CMK (cell line): ENCODE results near the gene ATG4C.
"Not testable (repeated sequence)": the region's sequence is repeated elsewhere in the genome, so short reads cannot be mapped to it uniquely, and the experiment has no call there.

Experiments
- DNase-seq: peaks from one replicate; pipeline ENCODE4 v3.0.0-alpha.2; 2010; ENCODE audit warnings: low read depth

Gene ATG4C, protein sequence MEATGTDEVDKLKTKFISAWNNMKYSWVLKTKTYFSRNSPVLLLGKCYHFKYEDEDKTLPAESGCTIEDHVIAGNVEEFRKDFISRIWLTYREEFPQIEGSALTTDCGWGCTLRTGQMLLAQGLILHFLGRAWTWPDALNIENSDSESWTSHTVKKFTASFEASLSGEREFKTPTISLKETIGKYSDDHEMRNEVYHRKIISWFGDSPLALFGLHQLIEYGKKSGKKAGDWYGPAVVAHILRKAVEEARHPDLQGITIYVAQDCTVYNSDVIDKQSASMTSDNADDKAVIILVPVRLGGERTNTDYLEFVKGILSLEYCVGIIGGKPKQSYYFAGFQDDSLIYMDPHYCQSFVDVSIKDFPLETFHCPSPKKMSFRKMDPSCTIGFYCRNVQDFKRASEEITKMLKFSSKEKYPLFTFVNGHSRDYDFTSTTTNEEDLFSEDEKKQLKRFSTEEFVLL

DNA sequence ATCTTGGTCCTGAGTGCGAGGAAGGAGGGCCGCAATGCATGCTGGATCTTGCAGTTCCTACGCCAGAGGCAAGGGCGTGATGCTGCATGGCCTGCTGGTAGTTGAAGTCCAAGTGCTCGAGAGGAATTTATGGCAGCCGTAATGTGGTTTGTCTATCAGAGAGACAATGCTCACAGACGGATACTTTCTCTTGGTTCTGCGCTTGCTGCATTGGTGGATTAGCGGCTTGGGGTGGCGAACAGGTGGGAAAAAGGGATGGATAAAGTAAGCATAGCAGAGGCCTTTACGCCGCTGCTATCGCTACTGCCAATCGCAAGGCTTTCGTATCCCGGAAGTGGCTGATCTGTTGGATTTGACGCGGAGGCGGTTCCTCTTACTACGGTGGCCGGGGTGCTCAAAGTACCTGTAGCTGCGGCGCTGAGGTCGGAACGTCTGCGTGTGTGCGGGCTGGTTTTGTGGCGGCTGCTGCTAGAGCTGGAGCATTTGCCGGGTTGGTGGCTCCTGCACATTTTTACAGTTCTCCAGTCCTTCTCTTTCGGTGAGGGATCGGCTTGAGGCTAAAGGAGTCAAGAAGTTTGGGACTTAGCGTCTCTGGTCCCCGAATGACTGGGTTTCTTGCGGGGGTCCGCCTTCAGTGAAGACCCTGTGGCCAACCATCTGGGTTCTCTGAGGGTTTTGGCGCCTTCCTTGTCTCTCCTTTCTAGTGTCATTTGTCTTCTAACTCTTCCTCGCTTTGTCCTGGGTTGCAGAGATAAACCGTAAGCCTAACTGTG is at the start of gene ATG4C:
ATG4C (plus strand) TSS at position 397 of the 773 bp plus-strand sequence. CDS start 19,655 bp downstream, outside the sequence.
- peak; percentile 92 for DNase-seq

DNA sequence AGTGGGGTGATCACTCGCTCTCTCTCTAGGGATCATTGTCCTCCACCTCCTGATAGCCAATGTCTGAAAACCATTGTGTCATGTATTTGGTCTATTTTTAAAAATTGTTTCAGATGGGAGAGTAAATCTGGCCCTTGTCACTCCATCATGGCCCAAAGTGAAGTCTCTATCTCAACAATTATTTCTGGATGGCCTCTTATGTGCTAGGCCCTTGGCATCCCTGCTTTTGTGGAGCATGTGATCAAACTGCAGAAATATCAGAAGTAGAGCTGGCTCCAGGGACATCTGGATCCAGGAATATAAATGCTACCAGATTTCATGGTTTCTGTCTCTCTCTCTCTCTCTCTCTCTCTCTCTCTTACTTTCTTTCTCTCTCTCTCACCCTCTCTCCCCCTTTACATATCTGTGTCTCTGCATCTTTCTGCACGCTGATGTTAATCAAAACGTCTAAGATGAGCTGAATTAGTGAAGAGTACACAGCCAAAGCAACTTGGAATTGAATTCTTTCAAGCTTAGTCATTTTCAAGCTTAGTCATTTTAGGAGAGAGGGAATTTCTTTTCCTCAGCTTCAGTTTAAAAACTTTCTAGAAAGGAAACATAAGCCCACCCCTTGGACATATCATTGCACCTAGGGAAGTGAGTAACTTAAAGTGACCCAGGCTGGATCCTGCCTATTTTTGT is 48.3 kb upstream of the ATG4C start:
- DNase-seq = no peak

DNA sequence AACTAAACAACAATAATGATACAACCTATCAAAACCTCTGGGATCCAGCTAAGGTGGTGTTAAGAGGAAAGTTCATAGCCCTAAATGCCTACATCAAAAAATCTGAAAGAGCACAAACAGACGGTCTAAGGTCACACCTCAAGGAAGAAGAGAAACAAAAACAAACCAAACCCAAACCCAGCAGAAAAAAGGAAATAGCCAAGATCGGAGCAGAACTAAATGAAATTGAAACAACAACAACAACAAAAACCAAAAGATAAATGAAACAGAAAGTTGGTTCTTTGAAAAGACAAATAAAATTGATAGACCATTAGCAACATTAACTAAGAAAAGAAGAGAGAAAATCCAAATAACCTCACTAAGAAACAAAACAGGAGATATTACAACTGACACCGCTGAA is 43.2 kb upstream of the ATG4C start:
- DNase-seq = not testable (repeated sequence)

DNA sequence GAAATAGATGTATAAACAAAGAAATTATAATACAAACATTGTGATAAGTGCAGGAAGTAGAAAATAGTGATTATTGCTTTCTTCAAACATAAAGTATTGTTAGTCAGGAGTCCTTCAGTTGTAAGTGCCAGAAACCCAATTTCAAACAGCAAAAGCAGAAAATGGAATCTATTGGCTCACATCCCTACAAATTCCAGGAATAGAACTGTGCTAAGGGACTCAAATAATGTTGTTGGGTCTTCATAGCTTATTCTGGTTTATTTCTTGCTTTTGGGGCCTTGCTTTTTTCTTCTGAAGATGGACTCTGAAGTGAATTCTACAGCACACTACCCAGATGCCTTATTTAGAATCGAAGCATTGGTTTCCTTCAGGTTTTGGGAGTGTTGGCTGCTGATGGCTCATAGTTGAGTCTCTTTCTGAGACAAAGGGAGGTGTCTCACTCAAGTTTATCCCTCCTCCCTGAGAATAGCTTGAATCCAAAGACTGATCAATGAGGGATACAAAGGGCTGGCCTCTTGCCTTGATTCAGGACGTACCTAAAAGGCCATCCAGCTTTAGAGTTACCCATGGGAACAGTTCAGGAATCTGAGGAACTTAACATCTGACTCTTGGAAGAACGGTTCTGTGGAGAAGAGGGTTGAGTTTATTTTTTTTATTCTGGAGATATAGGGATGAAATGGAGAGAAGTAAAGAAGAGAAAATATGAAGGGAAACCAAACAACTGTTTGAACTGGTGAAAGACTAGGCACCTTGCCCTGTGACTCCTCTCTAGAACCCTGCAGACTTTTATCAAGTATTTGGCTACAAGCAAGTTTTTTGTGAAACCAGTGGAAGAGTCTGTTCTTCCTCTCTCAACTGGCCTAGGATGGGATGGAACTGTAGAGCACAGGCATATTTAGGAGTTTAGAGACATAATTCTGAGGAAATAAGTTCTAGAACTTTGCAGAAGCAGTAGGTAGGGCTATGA is 39.0 kb upstream of the ATG4C start:
- no peak for DNase-seq

DNA sequence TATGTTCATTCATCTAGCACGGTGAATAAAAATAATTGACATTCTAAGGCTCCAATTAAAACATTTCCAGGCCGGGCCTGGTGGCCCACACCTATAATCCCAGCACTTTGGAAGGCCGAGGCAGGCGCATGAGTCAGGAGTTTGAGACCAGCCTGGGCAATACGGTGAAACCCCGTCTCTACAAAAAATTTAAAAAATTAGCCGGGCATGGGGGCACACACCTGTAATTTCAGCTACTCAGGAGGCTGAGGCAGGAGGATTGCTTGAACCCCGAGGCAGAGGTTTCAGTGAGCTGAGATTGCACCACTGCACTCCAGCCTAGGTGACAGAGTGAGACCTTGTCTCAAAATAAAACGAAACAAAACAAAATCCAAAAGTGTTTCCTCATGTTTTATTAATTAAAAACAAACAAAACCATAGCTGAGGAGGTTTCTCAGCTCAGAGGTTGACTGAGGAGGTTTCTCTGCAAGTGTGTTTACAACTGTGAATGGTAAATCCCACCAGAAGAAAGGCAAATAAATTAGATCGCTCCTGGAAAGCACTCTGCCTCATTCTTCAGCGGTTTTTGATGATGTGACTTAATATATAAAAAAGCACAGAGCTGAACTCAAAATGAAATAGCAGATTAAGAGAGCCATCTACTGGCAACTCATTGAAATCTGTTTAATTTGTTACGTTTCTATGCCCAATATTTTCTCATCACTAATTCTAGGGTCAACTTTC is 37.7 kb upstream of the ATG4C start:
- DNase-seq = no peak

DNA sequence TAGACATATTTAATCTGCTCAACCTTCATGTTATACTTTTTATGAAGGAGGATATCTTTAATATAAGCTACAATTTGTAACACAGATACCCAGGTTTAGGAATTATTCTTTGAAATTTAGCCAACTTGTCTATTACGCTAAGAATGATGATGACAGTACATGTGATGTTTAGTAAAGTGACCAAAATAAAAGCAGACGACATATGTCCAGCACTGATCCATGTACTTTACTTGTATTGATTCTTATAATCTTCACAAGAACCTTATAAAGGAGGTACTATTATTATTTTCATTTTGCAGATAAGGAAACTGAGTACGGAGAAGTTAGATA is 37.2 kb upstream of the ATG4C start:
- DNase-seq = no peak

DNA sequence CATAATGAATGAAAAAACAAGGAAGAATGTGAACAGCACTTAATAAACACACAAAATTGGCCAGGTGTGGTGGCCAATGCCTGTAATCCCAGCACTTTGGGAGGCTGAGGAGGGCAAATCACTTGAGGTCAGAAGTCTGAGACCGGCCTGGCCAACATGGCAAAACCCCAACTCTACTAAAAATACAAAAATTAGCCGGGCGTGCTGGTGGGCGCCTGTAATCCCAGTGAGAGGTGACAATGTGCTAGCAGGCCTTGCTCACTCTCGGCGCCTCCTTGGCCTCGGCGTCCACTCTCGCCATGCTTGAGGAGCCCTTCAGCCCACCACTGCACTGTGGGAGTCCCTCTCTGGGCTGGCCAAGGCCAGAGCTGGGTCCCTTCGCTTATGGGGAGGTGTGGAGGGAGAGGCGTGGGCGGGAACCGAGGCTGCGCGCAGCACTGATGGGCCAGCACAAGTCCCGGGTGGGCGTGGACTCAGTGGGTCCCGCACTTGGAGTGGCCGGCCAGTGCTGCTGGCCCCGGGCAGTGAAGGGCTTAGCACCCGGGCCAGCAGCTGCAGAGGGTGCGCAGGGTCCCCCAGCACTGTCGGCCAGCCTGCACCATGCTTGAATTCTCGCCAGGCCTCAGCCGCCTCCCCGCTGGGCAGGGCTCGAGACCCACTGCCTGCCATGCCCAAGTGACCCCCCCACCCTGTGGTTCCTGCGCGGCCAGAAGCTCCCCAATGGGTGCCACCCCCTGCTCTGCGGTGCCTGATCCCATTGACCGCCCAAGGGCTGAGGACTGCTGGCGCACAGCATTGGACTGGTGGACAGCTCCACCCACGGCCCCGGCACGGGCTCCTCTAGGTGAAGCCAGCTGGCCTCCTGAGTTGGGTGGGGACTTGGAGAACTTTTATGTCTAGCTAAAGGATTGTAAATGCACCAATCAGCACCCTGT is 30.6 kb upstream of the ATG4C start:
- DNase-seq = no peak

DNA sequence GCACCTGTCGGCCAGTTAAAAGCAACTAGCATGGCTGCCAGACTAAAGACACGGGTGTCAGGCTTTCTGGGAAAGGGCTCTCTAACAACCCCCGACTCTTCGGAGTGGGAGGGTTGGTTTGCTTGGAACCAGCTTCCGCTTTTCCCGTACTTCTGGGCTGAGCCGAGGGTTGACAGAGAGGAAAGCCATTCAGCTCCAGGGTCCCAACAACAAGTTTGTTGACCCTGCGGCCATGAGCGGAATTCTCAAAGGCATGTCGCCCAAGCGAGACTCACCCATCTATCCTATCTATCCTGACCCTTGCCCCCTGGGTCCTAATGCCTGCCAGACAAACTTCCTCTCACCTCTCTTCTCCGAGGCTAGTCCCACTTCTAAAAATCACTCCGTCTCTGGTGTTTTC is 29.0 kb upstream of the ATG4C start:
- DNase-seq = not testable (repeated sequence)

DNA sequence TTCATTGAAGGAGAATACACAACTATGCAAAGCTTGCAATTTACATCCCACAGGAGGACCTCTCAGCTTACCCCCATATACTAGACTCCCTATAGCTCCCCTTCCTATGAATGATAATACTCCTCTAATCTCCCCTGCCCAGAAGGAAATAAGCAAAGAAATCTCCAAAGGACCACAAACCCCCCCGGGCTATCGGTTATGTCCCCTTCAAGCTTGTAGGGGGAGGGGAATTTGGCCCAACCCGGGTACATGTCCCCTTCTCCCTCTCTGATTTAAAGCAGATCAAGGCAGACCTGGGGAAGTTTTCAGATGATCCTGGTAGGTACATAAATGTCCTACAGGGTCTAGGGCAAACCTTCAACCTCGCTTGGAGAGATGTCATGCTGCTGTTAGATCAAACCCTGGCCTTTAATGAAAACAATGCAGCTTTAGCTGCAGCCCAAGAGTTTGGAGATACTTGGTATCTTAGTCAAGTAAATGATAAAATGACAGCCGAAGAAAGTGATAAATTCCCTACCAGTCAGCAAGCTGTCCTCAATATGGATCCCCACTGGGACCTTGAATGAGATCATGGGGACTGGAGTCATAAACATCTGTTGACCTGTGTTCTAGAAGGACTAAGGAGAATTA is 27.6 kb upstream of the ATG4C start:
- not testable (repeated sequence) for DNase-seq

DNA sequence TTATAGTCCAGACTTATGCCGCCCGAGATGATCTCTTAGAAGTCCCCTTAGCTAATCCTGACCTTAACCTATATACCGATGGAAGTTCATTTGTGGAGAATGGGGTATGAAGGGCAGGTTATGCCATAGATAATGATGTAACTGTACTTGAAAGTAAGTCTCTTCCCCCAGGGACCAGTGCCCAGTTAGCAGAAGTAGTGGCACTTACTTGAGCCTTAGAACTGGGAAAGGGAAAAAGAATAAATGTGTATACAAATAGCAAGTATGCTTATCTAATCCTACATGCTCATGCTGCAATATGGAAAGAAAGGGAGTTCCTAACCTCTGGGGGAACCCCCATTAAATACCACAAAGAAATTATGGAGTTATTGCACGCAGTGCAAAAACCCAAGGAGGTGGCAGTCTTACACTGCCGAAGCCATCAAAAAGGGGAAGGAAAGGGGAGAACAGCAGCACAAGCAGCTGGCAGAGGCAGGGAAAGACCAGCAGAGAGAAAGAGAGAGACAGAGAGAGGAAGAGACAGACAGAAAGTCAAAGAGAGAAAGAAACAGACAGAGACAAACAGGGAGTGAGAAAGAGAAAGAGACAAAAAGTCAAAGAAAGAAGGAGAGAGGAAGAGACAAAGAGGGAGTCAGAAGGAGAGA is 24.6 kb upstream of the ATG4C start:
- DNase-seq = not testable (repeated sequence)

DNA sequence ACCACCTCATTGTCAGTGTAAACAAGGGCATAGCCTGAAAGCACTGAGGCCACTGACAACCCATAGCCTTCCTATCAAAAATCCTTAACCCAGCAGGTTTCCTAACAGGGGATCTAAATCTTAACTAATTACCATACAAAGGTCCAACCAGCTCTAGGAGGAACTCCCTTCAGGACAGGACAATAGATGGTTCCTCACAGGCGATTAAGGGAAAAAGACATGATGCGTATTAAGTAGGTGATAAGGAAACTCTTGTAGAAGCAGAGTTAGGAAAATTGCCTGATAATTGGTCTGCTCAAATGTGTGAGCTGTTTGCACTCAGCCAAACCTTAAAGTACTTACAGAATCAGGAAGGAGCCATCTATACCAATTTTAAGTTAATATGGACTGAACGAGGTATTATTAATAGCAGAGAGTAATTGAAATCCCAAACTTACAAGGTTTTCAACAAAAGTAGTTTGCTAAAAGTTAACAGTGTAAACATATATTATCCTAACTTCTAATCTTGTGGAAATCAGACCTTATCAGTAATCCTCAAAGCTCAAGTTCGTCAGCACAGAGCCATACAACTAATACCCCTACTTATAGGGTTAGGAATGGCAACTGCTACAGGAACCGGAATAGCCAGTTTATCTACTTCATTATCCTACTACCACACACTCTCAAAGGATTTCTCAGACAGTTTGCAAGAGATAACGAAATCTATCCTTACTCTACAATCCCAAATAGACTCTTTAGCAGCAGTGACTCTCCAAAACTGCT is 23.7 kb upstream of the ATG4C start:
- DNase-seq = not testable (repeated sequence)

DNA sequence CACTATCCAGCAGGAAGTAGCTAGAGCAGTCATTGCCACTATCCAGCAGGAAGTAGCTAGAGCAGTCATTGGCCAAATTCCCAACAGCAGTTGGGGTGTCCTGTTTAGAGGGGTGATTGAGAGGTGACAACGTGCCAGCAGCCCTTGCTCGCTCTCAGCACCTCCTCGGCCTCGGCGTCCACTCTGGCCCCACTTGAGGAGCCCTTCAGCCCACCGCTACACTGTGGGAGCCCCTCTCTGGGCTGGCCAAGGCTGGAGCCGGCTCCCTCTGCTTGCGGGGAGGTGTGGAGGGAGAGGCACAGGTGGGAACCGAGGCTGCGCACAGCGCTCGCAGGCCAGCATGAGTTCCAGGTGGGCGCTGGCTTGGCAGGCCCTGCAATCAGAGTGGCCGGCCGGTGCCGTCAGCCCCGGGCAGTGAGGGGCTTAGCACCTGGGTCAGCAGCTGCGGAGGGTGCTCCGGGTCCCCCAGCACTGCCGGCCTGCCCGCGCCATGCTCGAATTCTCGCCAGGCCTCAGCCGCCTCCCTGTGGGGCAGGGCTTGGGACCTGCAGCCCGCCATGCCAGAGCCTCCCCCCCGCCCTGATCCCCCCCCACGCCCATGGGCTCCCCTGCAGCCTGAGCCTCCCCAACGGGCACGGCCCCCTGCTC is 22.6 kb upstream of the ATG4C start:
- DNase-seq = not testable (repeated sequence)

DNA sequence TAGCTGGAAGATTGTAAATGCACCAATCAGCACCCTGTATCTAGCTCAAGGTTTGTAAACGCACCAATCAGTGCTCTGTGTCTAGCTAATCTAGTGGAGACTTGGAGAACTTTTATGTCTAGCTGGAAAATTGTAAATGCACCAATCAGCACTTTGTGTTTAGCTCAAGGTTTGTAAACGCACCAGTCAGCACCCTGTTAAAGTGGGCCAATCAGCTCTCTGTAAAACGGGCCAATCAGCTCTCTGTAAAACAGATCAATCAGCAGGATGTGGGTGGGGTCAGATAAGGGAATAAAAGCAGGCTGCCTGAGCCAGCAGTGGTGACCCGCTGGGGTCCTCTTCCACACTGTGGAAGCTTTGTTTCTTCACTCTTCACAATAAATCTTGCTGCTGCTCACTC is 21.9 kb upstream of the ATG4C start:
- not testable (repeated sequence) for DNase-seq

DNA sequence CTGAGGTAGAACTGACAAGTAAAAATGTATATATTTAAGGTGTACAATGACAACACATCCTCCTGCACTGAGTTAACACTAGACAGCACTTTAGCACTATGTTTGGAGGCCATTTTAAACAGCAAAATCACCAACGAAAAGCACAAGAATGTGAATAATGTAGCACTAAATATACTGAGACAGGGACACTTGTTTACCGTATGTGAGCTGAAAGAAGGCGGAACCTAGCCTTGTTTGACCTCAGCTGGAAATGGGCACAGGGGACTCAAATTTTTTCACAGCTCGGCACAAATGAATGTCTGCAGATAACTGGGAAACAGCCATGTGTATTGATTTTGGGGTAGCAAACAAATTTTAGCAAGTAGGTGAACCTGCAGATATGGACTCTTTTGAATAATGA is 18.0 kb upstream of the ATG4C start:
- no peak for DNase-seq

DNA sequence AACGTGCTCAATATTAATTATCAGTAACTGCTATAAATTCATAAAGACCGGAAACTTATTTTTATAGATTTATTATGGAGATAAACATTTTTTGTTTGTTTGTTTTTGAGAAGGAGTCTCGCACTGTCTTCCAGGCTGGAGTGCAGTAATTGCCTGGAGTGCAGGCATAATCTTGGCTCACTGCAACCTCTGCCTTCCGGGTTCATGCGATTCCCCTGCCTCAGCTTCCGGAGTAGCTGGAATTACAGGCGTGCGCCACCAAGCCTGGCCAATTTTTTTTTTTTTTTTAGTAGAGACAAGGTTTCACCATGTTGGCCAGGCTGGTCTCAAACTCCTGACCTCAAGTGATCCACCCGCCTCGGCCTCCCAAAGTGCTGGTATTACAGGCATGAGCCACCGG is 15.4 kb upstream of the ATG4C start:
- DNase-seq = not testable (repeated sequence)

DNA sequence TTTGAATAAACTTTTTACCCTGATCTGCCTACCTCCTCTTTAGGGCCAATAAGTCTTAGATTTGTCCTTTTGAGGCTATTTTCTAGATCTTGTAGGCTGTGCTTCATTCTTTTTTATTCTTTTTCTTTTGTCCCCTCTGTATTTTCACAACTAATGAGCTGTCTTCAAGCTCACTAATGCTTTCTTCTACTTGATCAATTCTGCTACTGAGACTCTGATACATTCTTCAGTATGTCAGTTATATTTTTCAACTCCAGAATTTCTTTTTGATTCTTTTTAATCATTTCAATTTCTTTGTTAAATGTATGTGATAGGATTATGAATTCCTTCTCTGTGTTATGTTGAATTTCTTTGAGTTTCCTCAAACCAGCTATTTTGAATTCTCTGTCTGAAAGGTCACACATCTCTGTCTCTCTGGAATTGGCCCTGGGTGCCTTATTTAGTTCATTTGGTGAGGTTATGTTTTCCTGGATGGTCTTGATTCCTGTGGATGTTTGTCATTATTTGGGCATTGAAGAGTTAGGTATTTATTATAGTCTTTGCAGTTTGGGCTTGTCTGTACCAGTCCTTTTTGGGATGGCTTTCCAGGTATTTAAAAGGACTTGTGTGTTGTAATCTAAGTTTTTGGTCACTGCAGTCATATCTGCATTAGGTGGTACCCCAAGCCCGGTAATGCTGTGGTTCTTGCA is 11.2 kb upstream of the ATG4C start:
- no peak for DNase-seq

DNA sequence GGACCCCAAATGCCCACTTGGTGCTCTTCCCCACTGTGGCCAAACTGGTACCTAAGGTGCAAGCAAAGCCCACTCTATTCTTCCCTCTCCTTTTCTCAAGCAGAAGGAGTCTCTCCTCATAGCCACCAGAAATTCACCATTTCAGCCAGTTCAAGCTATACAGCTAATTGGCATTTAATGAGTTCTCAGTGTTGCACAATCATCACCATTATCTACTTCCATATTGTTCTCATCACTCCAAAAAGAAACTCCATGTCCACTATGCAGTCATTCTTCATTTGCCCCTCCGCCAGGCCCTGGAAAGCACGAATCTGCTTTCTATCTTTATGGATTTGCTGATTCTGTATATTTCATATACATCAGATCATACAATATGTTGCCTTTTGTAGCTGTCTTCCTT is 9.9 kb upstream of the ATG4C start:
- DNase-seq = no peak
